ENCODE measurements around the gene CDK9.

The CDK9 gene

GRCh38 chr9:127781806-127782205 is 4.0 kb upstream of the CDK9 start:
- TF ChIP-seq CTCF (conservative IDR thresholded peaks at IDR 0.05; ENCODE audit: low read depth, low read length), result no peak
- H3K4me3 ChIP-seq (ENCODE audit: low read length), result no peak overlapping the region
- DNase-seq (ENCODE audit: low read depth), result no peak

GRCh38 chr9:127783111-127784008 is 2.5 kb upstream of the CDK9 start:
- no peak overlapping the region for H3K4me3 ChIP-seq (ENCODE audit: low read length)
- TF ChIP-seq CTCF (conservative IDR thresholded peaks at IDR 0.05; ENCODE audit: low read depth, low read length), result no peak

GRCh38 chr9:127785023-127785932 is 556 bp upstream of the CDK9 start:
- peak; percentile 72 for TF ChIP-seq CTCF (conservative IDR thresholded peaks at IDR 0.05; ENCODE audit: low read depth, low read length)
- peak overlapping the region; percentile 59 for H3K4me3 ChIP-seq (ENCODE audit: low read length)
- no peak for DNase-seq (ENCODE audit: low read depth)

More at GRCh38 chr9:127783111-127784008, 2.5 kb upstream of the CDK9 start:
- DNase-seq (ENCODE audit: low read depth), result no peak

GRCh38 chr9:127786773-127787104 is 905 bp downstream of the CDK9 start:
- H3K4me3 ChIP-seq (ENCODE audit: low read length), result peak overlapping the region; percentile 89
- peak; percentile 53 for TF ChIP-seq CTCF (conservative IDR thresholded peaks at IDR 0.05; ENCODE audit: low read depth, low read length)
- DNase-seq (ENCODE audit: low read depth), result no peak

GRCh38 chr9:127788337-127789011 is 2.6 kb downstream of the CDK9 start:
- no peak for TF ChIP-seq CTCF (conservative IDR thresholded peaks at IDR 0.05; ENCODE audit: low read depth, low read length)
- no peak overlapping the region for H3K4me3 ChIP-seq (ENCODE audit: low read length)
- no peak for DNase-seq (ENCODE audit: low read depth)

- DNase-seq (ENCODE audit: low read depth), result no peak
- no peak overlapping the region for H3K4me3 ChIP-seq (ENCODE audit: low read length)
- no peak for TF ChIP-seq CTCF (conservative IDR thresholded peaks at IDR 0.05; ENCODE audit: low read depth, low read length)
Measured at GRCh38 chr9:127789179-127789578, 3.3 kb downstream of the CDK9 start.
